HepG2 (cell line): ENCODE results near the gene ZNF33A. TPM values are rescaled to one million over a fixed set of nuclear protein-coding genes. Genes with fewer than 3 reads are reported as not detected.

Experiments used
- ARNTL ChIP-seq: sonication (generic); formaldehyde crosslinking; IDR thresholded peaks from 2 replicates; pipeline ENCODE4 v1.4.0; 2020; ENCODE audit warnings: mild to moderate bottlenecking, missing genetic modification reagents
- CAMTA2 ChIP-seq: sonication (generic); formaldehyde crosslinking; IDR thresholded peaks from 2 replicates; pipeline ENCODE4 v1.4.0; 2020; ENCODE audit warnings: mild to moderate bottlenecking, missing genetic modification reagents, borderline replicate concordance
- CBX1 ChIP-seq: IDR thresholded peaks from one replicate; pipeline ENCODE4 v1.6.1; 2016; ENCODE audit warnings: antibody characterized with exemption, low read depth
- CSRNP1 ChIP-seq: sonication (generic); formaldehyde crosslinking; IDR thresholded peaks from 2 replicates; pipeline ENCODE4 v1.8.1; 2023; ENCODE audit warnings: mild to moderate bottlenecking, missing genetic modification reagents
- GTF2F1 ChIP-seq: fragments of 150-350 bp; IDR thresholded peaks from 2 replicates; pipeline ENCODE4 v1.6.1; 2014; ENCODE audit warnings: low read length
- HOXD1 ChIP-seq: sonication (generic); formaldehyde crosslinking; IDR thresholded peaks from 2 replicates; pipeline ENCODE4 v1.5.0; 2020; ENCODE audit warnings: missing genetic modification reagents
- IRX3 ChIP-seq: sonication (generic); formaldehyde crosslinking; IDR thresholded peaks from 2 replicates; pipeline ENCODE4 v1.8.1; 2023; ENCODE audit warnings: mild to moderate bottlenecking, low read depth, missing genetic modification reagents, borderline replicate concordance
- KLF9 ChIP-seq: IDR thresholded peaks from 2 replicates; pipeline ENCODE4 v1.6.1; 2016; ENCODE audit warnings: low read depth
- NCOR1 ChIP-seq: fragments of 200-600 bp; sonication (generic); IDR thresholded peaks from 2 replicates; pipeline ENCODE4 v1.7.0; 2017; ENCODE audit warnings: antibody characterized with exemption, low read length, borderline replicate concordance
- PATZ1 ChIP-seq: sonication (generic); formaldehyde crosslinking; IDR thresholded peaks from 2 replicates; pipeline ENCODE4 v1.4.0; 2020; ENCODE audit warnings: missing genetic modification reagents
- REL ChIP-seq: sonication (generic); formaldehyde crosslinking; conservative IDR thresholded peaks from 2 replicates; pipeline ENCODE4 v1.8.0; 2022; ENCODE audit warnings: mild to moderate bottlenecking, missing genetic modification reagents, moderate library complexity
- SAP130 ChIP-seq: IDR thresholded peaks from 2 replicates; pipeline ENCODE4 v1.6.1; 2016; ENCODE audit warnings: low read depth
- SNAI1 ChIP-seq: sonication (generic); formaldehyde crosslinking; IDR thresholded peaks from 2 replicates; pipeline ENCODE4 v1.5.0; 2020; ENCODE audit warnings: mild to moderate bottlenecking, missing genetic modification reagents, borderline replicate concordance
- ZMYM3 ChIP-seq: sonication (generic); formaldehyde crosslinking; IDR thresholded peaks from 2 replicates; pipeline ENCODE4 v1.5.1; 2020; ENCODE audit warnings: mild to moderate bottlenecking, missing genetic modification reagents
- ZNF136 ChIP-seq: sonication (generic); formaldehyde crosslinking; IDR thresholded peaks from 2 replicates; pipeline ENCODE4 v1.8.1; 2022; ENCODE audit warnings: low read depth, mild to moderate bottlenecking, moderate library complexity, missing genetic modification reagents
- ZNF230 ChIP-seq: sonication (generic); formaldehyde crosslinking; IDR thresholded peaks from 2 replicates; pipeline ENCODE4 v1.4.0; 2020; ENCODE audit warnings: mild to moderate bottlenecking, missing genetic modification reagents
- ZNF276 ChIP-seq: sonication (generic); formaldehyde crosslinking; IDR thresholded peaks from 2 replicates; pipeline ENCODE4 v1.4.0; 2020; ENCODE audit warnings: mild to moderate bottlenecking, low read depth, missing genetic modification reagents
- ZNF414 ChIP-seq: sonication (generic); formaldehyde crosslinking; IDR thresholded peaks from 2 replicates; pipeline ENCODE4 v1.5.0; 2020; ENCODE audit warnings: missing genetic modification reagents
- ZNF446 ChIP-seq: sonication (generic); formaldehyde crosslinking; IDR thresholded peaks from 2 replicates; pipeline ENCODE4 v1.5.0; 2020; ENCODE audit warnings: mild to moderate bottlenecking, missing genetic modification reagents
- ZNF484 ChIP-seq: sonication (generic); formaldehyde crosslinking; IDR thresholded peaks from 2 replicates; pipeline ENCODE4 v1.5.1; 2020; ENCODE audit warnings: mild to moderate bottlenecking, low read depth, missing genetic modification reagents, borderline replicate concordance
- ZNF563 ChIP-seq: sonication (generic); formaldehyde crosslinking; IDR thresholded peaks from 2 replicates; pipeline ENCODE4 v1.8.0; 2022; ENCODE audit warnings: mild to moderate bottlenecking, moderate library complexity, missing genetic modification reagents
- ZNF724P ChIP-seq: sonication (generic); formaldehyde crosslinking; IDR thresholded peaks from 2 replicates; pipeline ENCODE4 v1.8.0; 2022; ENCODE audit warnings: missing genetic modification reagents, borderline replicate concordance
- ZNF740 ChIP-seq: sonication (generic); formaldehyde crosslinking; IDR thresholded peaks from 2 replicates; pipeline ENCODE4 v1.4.0; 2020; ENCODE audit warnings: missing genetic modification reagents
- polyA plus RNA-seq, 8 experiments: library from polyadenylated mRNA; depleted of rRNA in 3 of 8; stranded (reverse) in 7 of 8; unstranded in 1 of 8; fragments of >200 nt; fragmentation: Illumina TruSeq in 4 of 8; extraction: Trizol in 4 of 8; gene quantifications; 2 replicates each; pipeline versions ENCODE4 v1.2.1 to v1.2.3, GENCODE V29; 2011 to 2016; ENCODE audit warnings: low read depth in 4 of 8, missing spikeins in 1 of 8, mixed read lengths in 1 of 8; ENCODE audit not compliant: insufficient read depth in 1 of 8
- total RNA-seq, 5 experiments: library from RNA; depleted of rRNA; stranded (reverse); fragments of >200 nt; fragmentation: Illumina TruSeq; extraction: Trizol; gene quantifications; 2 replicates each; pipeline ENCODE4 v1.2.3, GENCODE V29; 2016; ENCODE audit warnings: low read depth in 1 of 5

ZNF33A gene
- total and polyA plus RNA-seq, 2 of the 13 experiments (the other 11 are each of a cell fraction or from before 2014, with no cell fraction given), result 13.1 to 22.5 TPM

- TF ChIP-seq NCOR1 (no peak), GTF2F1 (no peak), ZNF136 (no peak), ZMYM3 (no peak), CSRNP1 (CRISPR knock-in tag) (no peak), ARNTL (peak; percentile 50; the same call in 1 of the 2 replicates), ZNF740 (CRISPR knock-in tag) (no peak), ZNF276 (CRISPR knock-in tag) (peak; percentile 24; the same call in 1 of the 2 replicates), ZNF484 (CRISPR knock-in tag) (no peak), ZNF414 (CRISPR knock-in tag) (no peak), ZNF724P (CRISPR knock-in tag) (peak; percentile 59), ZNF446 (CRISPR knock-in tag) (peak; percentile 81; the same call in 1 of the 2 replicates), CBX1 (peak; percentile 26), ZNF563 (CRISPR knock-in tag) (peak; percentile 90), PATZ1 (peak; percentile 57; the same call in 1 of the 2 replicates), CAMTA2 (CRISPR knock-in tag) (no peak), KLF9 (CRISPR knock-in tag) (no peak), SNAI1 (no peak), HOXD1 (peak; percentile 89), IRX3 (CRISPR knock-in tag) (no peak), ZNF230 (CRISPR knock-in tag) (peak; percentile 88; the same call in 1 of the 2 replicates), REL (CRISPR knock-in tag) (peak; percentile 80), SAP130 (peak; percentile 81)
These were observed 34.2 kb upstream of the ZNF33A start, which contains the start of gene ZNF25 (continued) for GRCh38 chr10:37976091-37976879.
